B cell (primary cell): Measurements from ENCODE around the gene CACNB2. TPM values are rescaled to one million over a fixed set of nuclear protein-coding genes. Genes with fewer than 3 reads are reported as not detected.

Source experiments
- ATAC-seq: fragments of 200-7000 bp; cut with Tn5 transposase; one replicate; pipeline ENCODE4 v1.10.0; 2021; ENCODE audit warnings: low read depth, mild to moderate bottlenecking, moderate number of reproducible peaks, moderate library complexity
- CTCF ChIA-PET: fragments of 350-600 bp; sonication (Branson Sonifier 250); formaldehyde crosslinking; loops from one replicate; lab custom pipeline; 2021; ENCODE audit warnings: antibody characterized with exemption, inconsistent platforms; lab: Charles Lee
- POLR2A ChIA-PET: fragments of 350-600 bp; sonication (Branson Sonifier 250); formaldehyde crosslinking; loops from one replicate; lab custom pipeline; 2021; ENCODE audit warnings: antibody characterized with exemption; lab: Charles Lee
- DNase-seq: peaks from one replicate; pipeline ENCODE4 v3.0.0; 2013
- H2AFZ ChIP-seq: 2 replicates; pipeline ENCODE4 v1.6.1; 2012; ENCODE audit warnings: mild to moderate bottlenecking, low read depth, low read length; ENCODE audit not compliant: insufficient read depth, poor library complexity, severe bottlenecking
- H3K27ac ChIP-seq, 2 donors: 1 replicate in 1 of 2; 2 replicates in 1 of 2; pipeline ENCODE4 v1.5.1; 2012 to 2013; ENCODE audit warnings: low read length in 2 of 2, mild to moderate bottlenecking in 2 of 2, moderate library complexity in 1 of 2
- H3K27me3 ChIP-seq, 4 experiments: fragments of 200-600 bp in 1 of 4; sonication (generic) in 1 of 4; replicated peaks in 1 of 4; 1 replicate in 2 of 4; 2 replicates in 2 of 4; pipeline versions ENCODE4 v1.6.1 to v1.7.0; 2013 to 2016; ENCODE audit warnings: low read length in 3 of 4, mild to moderate bottlenecking in 2 of 4, mixed read lengths in 1 of 4, moderate library complexity in 1 of 4; ENCODE audit not compliant: insufficient read depth in 4 of 4, control insufficient read depth in 3 of 4; ENCODE audit errors: control extremely low read depth in 1 of 4
- H3K36me3 ChIP-seq, 2 experiments: replicated peaks in 1 of 2; 1 replicate in 1 of 2; 2 replicates in 1 of 2; pipeline versions ENCODE4 v1.6.1 to v1.7.1; 2013; ENCODE audit warnings: low read length in 1 of 2; ENCODE audit not compliant: insufficient read depth in 2 of 2, control insufficient read depth in 1 of 2; ENCODE audit errors: control extremely low read depth in 1 of 2, extremely low read depth in 1 of 2
- H3K4me1 ChIP-seq, 2 donors: fragments of 200-600 bp in 1 of 2; sonication (generic) in 1 of 2; 1 replicate in 1 of 2; 2 replicates in 1 of 2; pipeline versions ENCODE4 v1.5.1 to v1.6.1; 2013 to 2017; ENCODE audit warnings: low read length in 2 of 2; ENCODE audit not compliant: control insufficient read depth in 2 of 2, insufficient read depth in 2 of 2
- H3K4me2 ChIP-seq: replicated peaks from 2 replicates; pipeline ENCODE3; 2012; ENCODE audit warnings: mild to moderate bottlenecking, low read depth, low read length; ENCODE audit not compliant: poor library complexity, severe bottlenecking
- H3K4me3 ChIP-seq, 5 experiments: fragments of 200-600 bp in 1 of 5; sonication (generic) in 1 of 5; 1 replicate in 3 of 5; 2 replicates in 2 of 5; pipeline versions ENCODE4 v1.5.1 to v1.7.0; 2011 to 2016; ENCODE audit warnings: low read length in 4 of 5, mild to moderate bottlenecking in 4 of 5, low read depth in 2 of 5, control low read depth in 1 of 5, moderate library complexity in 1 of 5; ENCODE audit not compliant: insufficient read depth in 1 of 5; ENCODE audit errors: control extremely low read depth in 1 of 5, extremely low read depth in 1 of 5
- H3K79me2 ChIP-seq: fragments of 200-600 bp; sonication (generic); one replicate; pipeline ENCODE4 v1.6.0; 2016; ENCODE audit warnings: low read length; ENCODE audit not compliant: control insufficient read depth, insufficient read depth
- H3K9ac ChIP-seq: fragments of 200-600 bp; sonication (generic); 2 replicates; pipeline ENCODE4 v1.6.1; 2017; ENCODE audit warnings: mild to moderate bottlenecking, low read length, moderate library complexity
- H3K9me3 ChIP-seq, 3 donors: one replicate each; pipeline versions ENCODE4 v1.6.1 to v1.7.1; 2013; ENCODE audit warnings: low read length in 2 of 3; ENCODE audit not compliant: control insufficient read depth in 2 of 3, insufficient read depth in 1 of 3; ENCODE audit errors: control extremely low read depth in 1 of 3
- H4K20me1 ChIP-seq: 2 replicates; pipeline ENCODE4 v1.6.0; 2012; ENCODE audit warnings: mild to moderate bottlenecking, low read length; ENCODE audit not compliant: insufficient read depth, control insufficient read depth, poor library complexity, severe bottlenecking
- H3K27ac Mint-ChIP-seq: one replicate; pipeline ENCODE4 v1.8.0; 2021; ENCODE audit warnings: mixed read lengths
- H3K27me3 Mint-ChIP-seq: one replicate; pipeline ENCODE4 v1.8.0; 2021; ENCODE audit warnings: mixed read lengths
- H3K4me1 Mint-ChIP-seq: one replicate; pipeline ENCODE4 v1.8.0; 2021; ENCODE audit warnings: mixed read lengths
- H3K4me3 Mint-ChIP-seq: one replicate; pipeline ENCODE4 v1.8.0; 2021; ENCODE audit warnings: mixed read lengths
- H3K9me3 Mint-ChIP-seq: one replicate; pipeline ENCODE4 v1.8.0; 2022; ENCODE audit warnings: mixed read lengths; ENCODE audit not compliant: insufficient read depth
- CTCF ChIP-seq: fragments of 200-600 bp; IDR thresholded peaks from one replicate; pipeline ENCODE4 v1.8.0; 2022; ENCODE audit warnings: antibody characterized with exemption, mild to moderate bottlenecking
- EZH2 ChIP-seq: IDR thresholded peaks from 2 replicates; pipeline ENCODE4 v1.6.1; 2012; ENCODE audit warnings: borderline replicate concordance, low read depth, mild to moderate bottlenecking, moderate library complexity, low read length; ENCODE audit not compliant: insufficient read depth, poor library complexity, severe bottlenecking
- WGBS: methylation state at CpG from one replicate; pipeline ENCODE4 v1.1.5; 2013; ENCODE audit warnings: missing lambda C conversion rate; ENCODE audit not compliant: insufficient coverage; 5-methylcytosine and 5-hydroxymethylcytosine counted together
- intact Hi-C: fragments of 100-400 bp; cut with micrococcal nuclease; formaldehyde crosslinking; loops from one replicate; pipeline ENCODE4 v1.10.0; 2022
- polyA plus RNA-seq: library from polyadenylated mRNA; depleted of rRNA; stranded (reverse); fragments of >200 nt; gene quantifications from 2 replicates; pipeline ENCODE4 v1.2.3, GENCODE V29; 2012
- total RNA-seq, 2 donors: library from RNA; stranded (reverse); fragments of 120-200 nt in 1 of 2; gene quantifications; 1 replicate in 1 of 2; 2 replicates in 1 of 2; pipeline versions ENCODE4 v1.2.3 to v1.2.4, GENCODE V29; 2013 to 2022

Gene CACNB2
- total and polyA plus RNA-seq, 2 donors (not counting 1 experiment from before 2014, with no cell fraction given) = not detected

DNA sequence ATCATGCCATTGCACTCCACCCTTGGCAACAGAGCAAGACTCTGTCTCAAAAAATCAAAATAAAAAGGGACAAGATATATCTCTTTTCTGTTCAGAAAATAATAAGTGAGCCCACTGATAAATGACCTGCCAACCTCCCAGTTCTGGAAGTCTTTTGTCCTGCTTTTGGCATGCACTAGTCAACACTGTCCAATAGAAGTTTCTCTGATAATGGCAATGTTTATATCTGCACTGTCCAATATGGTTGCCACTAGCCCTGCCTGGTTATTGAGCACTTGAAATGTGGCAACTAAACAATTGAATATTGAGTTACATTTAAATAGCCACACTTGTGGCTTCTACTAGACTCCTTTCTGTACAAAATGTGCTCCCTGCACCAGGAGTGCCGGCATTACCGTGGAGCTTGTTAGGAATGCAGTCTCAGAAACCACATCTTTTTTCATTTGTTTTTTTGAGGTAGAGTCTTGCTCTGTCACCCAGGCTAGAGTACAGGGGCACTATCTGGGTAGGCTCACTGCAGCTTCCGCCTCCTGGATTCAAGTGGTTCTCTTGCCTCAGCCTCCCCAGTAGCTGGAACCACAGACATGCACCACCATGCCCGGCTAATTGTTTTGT is 229.7 kb downstream of the CACNB2 start:
- Histone ChIP-seq H3K9ac (no peak overlapping the region), H3K4me1 (no peaks in the 10 kb centered on the region), H4K20me1 (no peaks in the 10 kb centered on the region), H3K4me3 (no peak overlapping the region), H3K27me3 (no peaks in the 10 kb centered on the region), H3K4me2 (no peak overlapping the region), H3K79me2 (no peaks in the 10 kb centered on the region), H3K36me3 (no peaks in the 10 kb centered on the region), H2AFZ (no peak overlapping the region), H3K27ac (no peak overlapping the region), H3K9me3 (no peaks in the 10 kb centered on the region)
- CTCF ChIA-PET = no interaction called here
- Mint-ChIP-seq H3K27ac (no peak overlapping the region), H3K9me3 (no peaks in the 10 kb centered on the region), H3K27me3 (no peaks in the 10 kb centered on the region), H3K4me3 (no peak overlapping the region), H3K4me1 (no peaks in the 10 kb centered on the region)
- POLR2A ChIA-PET = no interaction called here
- DNase-seq (no peak), ATAC-seq (no peak)
- intact Hi-C loops = no loop called here
- 100% methylated on average over 1 of the region's 4 CpGs for WGBS
- TF ChIP-seq CTCF = no peak
- TF ChIP-seq EZH2 = no peak

DNA sequence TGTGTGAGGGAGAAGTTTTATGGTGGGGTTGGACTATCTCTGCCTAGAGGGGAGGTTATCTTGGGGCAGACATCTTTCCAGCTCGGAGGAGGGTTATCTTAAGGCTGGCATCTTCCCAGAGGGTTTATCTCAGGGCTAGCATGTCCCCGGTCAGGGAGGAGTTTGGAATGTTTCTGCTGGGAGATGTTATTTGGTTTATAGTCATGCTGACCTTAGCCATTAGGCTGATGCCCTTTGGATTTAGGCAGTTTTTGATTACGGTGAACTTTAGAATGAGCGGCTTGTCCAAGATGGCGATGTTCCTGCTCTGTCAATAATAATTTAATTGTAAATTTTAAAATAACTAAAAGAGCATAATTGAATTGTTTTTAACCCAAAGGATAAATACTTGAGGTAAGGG is 236.4 kb downstream of the CACNB2 start:
- CTCF ChIA-PET = no interaction called here
- H3K9me3 ChIP-seq = no peaks in the 10 kb centered on the region
- intact Hi-C loops = no loop called here
- no peak overlapping the region for H3K4me2 ChIP-seq
- H3K27ac ChIP-seq = no peak overlapping the region
- H3K79me2 ChIP-seq = no peaks in the 10 kb centered on the region
- POLR2A ChIA-PET = no interaction called here
- no peak overlapping the region for H3K4me3 ChIP-seq
- H3K27me3 ChIP-seq = no peaks in the 10 kb centered on the region
- ATAC-seq (no peak), DNase-seq (no peak)
- H2AFZ ChIP-seq = no peak overlapping the region
- Mint-ChIP-seq H3K27me3 (no peaks in the 10 kb centered on the region), H3K4me3 (no peak overlapping the region), H3K9me3 (no peaks in the 10 kb centered on the region), H3K4me1 (no peaks in the 10 kb centered on the region), H3K27ac (no peak overlapping the region)
- H3K4me1 ChIP-seq = no peaks in the 10 kb centered on the region
- WGBS = 60% methylated on average over 2 of the region's 5 CpGs
- no peak overlapping the region for H3K9ac ChIP-seq
- no peaks in the 10 kb centered on the region for H3K36me3 ChIP-seq
- TF ChIP-seq CTCF = no peak
- no peaks in the 10 kb centered on the region for H4K20me1 ChIP-seq
